ENCODE measurements around the gene TRMT6.

GRCh38 chr20:5935384-5935783 is 14.9 kb downstream of the TRMT6 start:
- no peak for TF ChIP-seq POLR2A (IDR thresholded peaks at IDR 0.05)
- TF ChIP-seq CTCF (IDR thresholded peaks at IDR 0.05): no peak
- no peak for TF ChIP-seq EP300 (IDR thresholded peaks at IDR 0.05)
